Thyroid gland (tissue), 4 donors: ENCODE results near the gene NPC2. TPM values are rescaled to one million over a fixed set of nuclear protein-coding genes. Genes with fewer than 3 reads are reported as not detected.

Source experiments
- DNase-seq, 2 donors: peaks; one replicate each; pipeline ENCODE4 v3.0.0-alpha.2; 2019
- H3K27ac ChIP-seq, 3 donors: fragments of 200-600 bp; sonication (generic); 1 replicate in 2 of 3; 2 replicates in 1 of 3; pipeline ENCODE4 v1.5.1; 2016 to 2019; ENCODE audit warnings: mild to moderate bottlenecking in 1 of 3, moderate library complexity in 1 of 3
- H3K27me3 ChIP-seq: fragments of 200-600 bp; sonication (generic); one replicate; pipeline ENCODE4 v1.5.1; 2019
- H3K36me3 ChIP-seq, 2 donors: fragments of 200-600 bp; sonication (generic); one replicate each; pipeline ENCODE4 v1.5.1; 2016 to 2019
- H3K4me1 ChIP-seq, 2 donors: fragments of 200-600 bp; sonication (generic); one replicate each; pipeline ENCODE4 v1.5.1; 2017 to 2019
- H3K4me3 ChIP-seq, 3 donors: fragments of 200-600 bp; sonication (generic); replicated peaks in 1 of 3; 1 replicate in 2 of 3; 2 replicates in 1 of 3; pipeline ENCODE4 v1.5.1; 2016; ENCODE audit warnings: mild to moderate bottlenecking in 1 of 3
- H3K9me3 ChIP-seq: fragments of 200-600 bp; sonication (generic); one replicate; pipeline ENCODE4 v1.5.1; 2017
- POLR2A ChIP-seq, 2 donors: fragments of 450-650 bp; IDR thresholded peaks; one replicate each; pipeline ENCODE4 v1.6.1; 2017; ENCODE audit warnings: antibody characterized with exemption in 2 of 2, mild to moderate bottlenecking in 2 of 2, moderate library complexity in 1 of 2
- WGBS, 2 donors: methylation state at CpG; one replicate each; pipeline ENCODE4 v1.1.5; 2017; 5-methylcytosine and 5-hydroxymethylcytosine counted together
- intact Hi-C: fragments of 100-400 bp; cut with DNase I; formaldehyde crosslinking; loops from one replicate; pipeline ENCODE4 v1.15.1; 2023
- total RNA-seq, 4 donors: library from RNA; depleted of rRNA; stranded (reverse); fragments of >200 nt; gene quantifications; one replicate each; pipeline ENCODE4 v1.2.3, GENCODE V29; 2016
- TF ChIP-seq, protein P1 (sequence below), 6 experiments: fragments of 200-600 bp in 3 of 6; fragments of 450-650 bp in 3 of 6; sonication (generic) in 3 of 6; IDR thresholded peaks; one replicate each; pipeline ENCODE4 v1.5.1; 2016 to 2019; ENCODE audit warnings: antibody characterized with exemption in 6 of 6, mild to moderate bottlenecking in 2 of 6, inconsistent platforms in 1 of 6, moderate library complexity in 1 of 6

NPC2 gene
- total RNA-seq, 4 donors from 2014 or later: 583 to 1,617 (median 793) TPM

DNA sequence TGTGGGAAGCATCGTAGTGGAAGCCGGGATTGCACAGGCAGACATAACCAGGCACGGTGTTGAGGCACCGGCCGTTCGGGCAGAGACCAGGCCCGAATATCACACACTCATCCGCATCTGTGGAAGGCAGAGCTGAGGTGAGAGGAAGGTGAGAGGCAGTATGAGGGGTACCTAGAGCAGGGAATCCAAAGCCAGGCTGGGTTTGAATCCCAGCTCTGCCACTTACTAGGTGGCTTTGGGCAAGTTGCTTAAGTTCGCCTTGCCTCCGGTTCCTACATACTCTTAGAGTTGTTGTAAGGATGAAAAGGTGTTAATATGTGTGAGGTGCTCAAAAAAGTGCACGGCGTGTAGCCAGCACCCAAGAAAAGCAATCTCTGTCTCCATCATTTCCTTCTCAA is 10.8 kb upstream of the NPC2 start:
- H3K9me3 ChIP-seq: no peaks in the 10 kb centered on the region
- DNase-seq: no peak
- H3K36me3 ChIP-seq: peaks cover 35 to 42% of the 10 kb centered on the region in 2 donors
- H3K4me3 ChIP-seq: no peak overlapping the region
- H3K27ac ChIP-seq: no peak overlapping the region
- WGBS, 2 donors: 93 to 97% methylated on average over 4 to 11 of the region's 12 CpGs
- H3K27me3 ChIP-seq: no peaks in the 10 kb centered on the region
- TF ChIP-seq, protein P1, sequence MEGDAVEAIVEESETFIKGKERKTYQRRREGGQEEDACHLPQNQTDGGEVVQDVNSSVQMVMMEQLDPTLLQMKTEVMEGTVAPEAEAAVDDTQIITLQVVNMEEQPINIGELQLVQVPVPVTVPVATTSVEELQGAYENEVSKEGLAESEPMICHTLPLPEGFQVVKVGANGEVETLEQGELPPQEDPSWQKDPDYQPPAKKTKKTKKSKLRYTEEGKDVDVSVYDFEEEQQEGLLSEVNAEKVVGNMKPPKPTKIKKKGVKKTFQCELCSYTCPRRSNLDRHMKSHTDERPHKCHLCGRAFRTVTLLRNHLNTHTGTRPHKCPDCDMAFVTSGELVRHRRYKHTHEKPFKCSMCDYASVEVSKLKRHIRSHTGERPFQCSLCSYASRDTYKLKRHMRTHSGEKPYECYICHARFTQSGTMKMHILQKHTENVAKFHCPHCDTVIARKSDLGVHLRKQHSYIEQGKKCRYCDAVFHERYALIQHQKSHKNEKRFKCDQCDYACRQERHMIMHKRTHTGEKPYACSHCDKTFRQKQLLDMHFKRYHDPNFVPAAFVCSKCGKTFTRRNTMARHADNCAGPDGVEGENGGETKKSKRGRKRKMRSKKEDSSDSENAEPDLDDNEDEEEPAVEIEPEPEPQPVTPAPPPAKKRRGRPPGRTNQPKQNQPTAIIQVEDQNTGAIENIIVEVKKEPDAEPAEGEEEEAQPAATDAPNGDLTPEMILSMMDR (IDR thresholded peaks at IDR 0.05): no peak
- TF ChIP-seq POLR2A (IDR thresholded peaks at IDR 0.05): no peak
- peaks cover 7 to 9% of the 10 kb centered on the region in 2 donors for H3K4me1 ChIP-seq
- intact Hi-C loops: loop anchor here (5.0 kb wide), 1 partner anchor 208 kb away; the partner anchor contains the start of genes AREL1 and FCF1

DNA sequence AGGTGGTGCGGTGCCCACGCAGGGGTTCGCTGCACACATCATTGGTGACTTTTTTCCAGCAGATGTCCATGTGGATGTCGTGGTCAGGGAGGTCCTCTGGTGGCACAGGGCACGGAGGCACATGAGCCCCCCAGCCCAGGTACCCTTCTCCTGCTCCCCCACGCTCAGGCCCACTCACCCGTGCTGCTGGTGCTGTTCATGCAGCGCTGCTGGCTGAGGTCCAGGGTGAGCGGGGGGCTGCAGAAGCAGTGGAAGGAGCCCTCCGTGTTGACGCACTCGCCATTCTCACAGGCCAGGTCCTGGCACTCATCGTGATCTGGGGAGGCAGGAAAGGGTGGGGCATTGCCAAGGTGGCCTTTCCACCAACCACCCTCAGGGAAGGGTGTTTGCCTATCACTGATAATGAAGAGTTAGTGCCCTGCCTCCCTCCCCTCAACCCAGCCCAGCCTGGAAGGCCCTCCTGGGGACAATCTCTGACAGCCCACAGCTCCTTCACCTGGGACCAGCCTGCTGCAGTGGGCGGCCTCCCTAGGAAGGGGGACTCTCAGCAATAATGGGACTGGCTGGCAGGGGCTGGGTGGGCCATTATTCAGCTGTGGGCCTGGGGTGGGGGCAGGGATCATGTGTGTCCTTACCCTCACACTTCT is 10.3 kb upstream of the NPC2 start:
- intact Hi-C loops: loop anchor here (5.0 kb wide), 1 partner anchor 209 kb away; the partner anchor contains the start of genes AREL1 and FCF1
- Histone ChIP-seq H3K27me3 (no peaks in the 10 kb centered on the region), H3K4me3 (no peak overlapping the region), H3K4me1 (peaks cover 7 to 9% of the 10 kb centered on the region in 2 donors), H3K9me3 (no peaks in the 10 kb centered on the region), H3K36me3 (peaks cover 32 to 42% of the 10 kb centered on the region in 2 donors), H3K27ac (no peak overlapping the region)
- TF ChIP-seq POLR2A (IDR thresholded peaks at IDR 0.05): no peak
- TF ChIP-seq, protein P1 (IDR thresholded peaks at IDR 0.05): no peak
- no peak for DNase-seq
- 82 to 83% methylated on average over 10 to 13 of the region's 14 CpGs for WGBS, 2 donors

DNA sequence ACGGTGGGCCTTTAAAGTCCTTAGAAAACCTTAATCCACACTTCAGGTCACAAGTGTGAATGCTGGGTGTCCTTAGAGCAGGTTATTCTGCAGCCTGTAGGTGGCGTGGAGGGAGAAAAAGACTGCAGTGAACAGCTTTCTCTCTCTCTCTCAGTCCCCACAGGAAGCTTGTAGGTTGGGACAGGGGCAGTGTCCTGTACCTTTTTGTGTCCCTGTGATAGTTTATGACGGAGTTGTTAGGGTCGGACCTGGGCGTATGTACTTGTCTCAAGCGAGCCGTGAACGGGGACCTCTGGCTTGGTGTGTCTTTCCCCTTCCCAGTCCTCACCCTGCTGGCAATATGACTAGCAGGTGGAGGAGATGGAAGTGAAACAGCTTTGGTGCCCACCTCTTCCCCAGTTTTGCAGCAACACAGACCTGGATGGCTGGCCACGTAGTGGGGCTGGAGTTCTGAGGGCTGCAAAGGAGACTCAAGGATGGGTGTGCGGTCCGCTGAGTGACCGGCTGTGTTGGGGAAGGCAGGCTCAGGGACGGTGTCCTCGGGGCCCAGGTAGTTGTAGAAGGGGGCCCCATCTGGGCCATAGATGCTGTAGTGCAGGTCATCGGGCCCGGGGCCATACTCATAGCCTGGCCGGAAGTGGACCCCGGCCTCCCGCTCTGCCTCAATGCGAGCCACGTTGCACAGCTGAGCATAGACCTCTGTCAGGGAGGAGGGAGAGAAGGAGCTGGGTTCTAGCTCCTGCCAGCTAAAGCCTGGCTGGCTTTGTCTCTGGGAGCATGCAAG is 9.3 kb upstream of the NPC2 start:
- TF ChIP-seq POLR2A (IDR thresholded peaks at IDR 0.05): no peak
- TF ChIP-seq, protein P1 (IDR thresholded peaks at IDR 0.05): peak in 4 of 6 experiments; percentile 36 to 52 (median 47)
- Histone ChIP-seq H3K27me3 (no peaks in the 10 kb centered on the region), H3K4me3 (no peak overlapping the region), H3K36me3 (peaks cover 24 to 42% of the 10 kb centered on the region in 2 donors), H3K27ac (peak overlapping the region in 2 of 3 donors; percentile 30 to 63), H3K4me1 (peaks cover 7 to 9% of the 10 kb centered on the region in 2 donors), H3K9me3 (no peaks in the 10 kb centered on the region)
- intact Hi-C loops: loop anchor here (5.0 kb wide), 1 partner anchor 210 kb away; the partner anchor contains the start of genes AREL1 and FCF1
- DNase-seq: peak; percentile 47 to 53
- 80 to 83% methylated on average over 20 to 21 of the region's 21 CpGs for WGBS, 2 donors

- Histone ChIP-seq H3K9me3 (no peaks in the 10 kb centered on the region), H3K4me1 (peaks cover 7 to 9% of the 10 kb centered on the region in 2 donors), H3K27ac (peak overlapping the region; percentile 30 to 63 (median 54)), H3K27me3 (no peaks in the 10 kb centered on the region), H3K4me3 (no peak overlapping the region), H3K36me3 (peaks cover 23 to 39% of the 10 kb centered on the region in 2 donors)
- no peak for TF ChIP-seq POLR2A (IDR thresholded peaks at IDR 0.05)
- TF ChIP-seq, protein P1 (IDR thresholded peaks at IDR 0.05): no peak
- intact Hi-C loops: loop anchor here (2.0 to 5.0 kb wide), 2 partner anchors 111 to 211 kb away; partner anchors contain the start of genes AREL1, FCF1 and LTBP2
- DNase-seq: no peak
- 71 to 84% methylated on average over 5 of the region's 5 CpGs for WGBS, 2 donors
Observed at GRCh38 chr14:74501691-74502090, 8.6 kb upstream of the NPC2 start.
